Breast epithelium (tissue), 4 donors: ENCODE measurements around the gene NADK. TPM values are rescaled to one million over a fixed set of nuclear protein-coding genes. Genes with fewer than 3 reads are reported as not detected.

ENCODE experiments used
- DNase-seq, 2 donors: peaks; one replicate each; pipeline ENCODE4 v3.0.0-alpha.2; 2019; ENCODE audit warnings: low spot score in 2 of 2
- H3K27ac ChIP-seq, 2 donors: fragments of 200-600 bp; sonication (generic) in 1 of 2; one replicate each; pipeline ENCODE4 v1.5.1; 2016 to 2019; ENCODE audit warnings: mild to moderate bottlenecking in 1 of 2
- H3K27me3 ChIP-seq, 2 donors: fragments of 200-600 bp; sonication (generic) in 1 of 2; one replicate each; pipeline versions ENCODE4 v1.5.1 to v1.6.0; 2017 to 2019; ENCODE audit warnings: control low read depth in 1 of 2, mild to moderate bottlenecking in 1 of 2
- H3K36me3 ChIP-seq: fragments of 200-600 bp; one replicate; pipeline ENCODE4 v1.5.1; 2019
- H3K4me1 ChIP-seq, 2 donors: fragments of 200-600 bp; sonication (generic); one replicate each; pipeline ENCODE4 v1.5.1; 2016 to 2019; ENCODE audit warnings: control low read depth in 1 of 2
- H3K4me3 ChIP-seq, 3 donors: fragments of 200-600 bp; sonication (generic); 1 replicate in 2 of 3; 2 replicates in 1 of 3; pipeline ENCODE4 v1.5.1; 2016 to 2019; ENCODE audit warnings: mild to moderate bottlenecking in 3 of 3, moderate library complexity in 2 of 3
- H3K9me3 ChIP-seq, 2 donors: fragments of 200-600 bp; sonication (generic) in 1 of 2; one replicate each; pipeline ENCODE4 v1.5.1; 2016 to 2019; ENCODE audit warnings: control low read depth in 1 of 2
- CTCF ChIP-seq, 3 donors: fragments of 450-650 bp; IDR thresholded peaks; one replicate each; pipeline ENCODE4 v1.5.1; 2016 to 2017; ENCODE audit warnings: antibody characterized with exemption in 3 of 3, mild to moderate bottlenecking in 3 of 3, moderate library complexity in 3 of 3
- POLR2A ChIP-seq: fragments of 450-650 bp; IDR thresholded peaks from one replicate; pipeline ENCODE4 v1.6.1; 2016; ENCODE audit warnings: antibody characterized with exemption, mild to moderate bottlenecking, moderate library complexity
- POLR2AphosphoS5 ChIP-seq, 3 donors: sonication (generic); formaldehyde crosslinking; IDR thresholded peaks; one replicate each; pipeline ENCODE4 v1.6.1; 2017; ENCODE audit warnings: antibody characterized with exemption in 3 of 3
- intact Hi-C: fragments of 100-400 bp; cut with DNase I; formaldehyde crosslinking; loops from one replicate; pipeline ENCODE4 v1.15.1; 2023; ENCODE audit warnings: low total_unique reads
- total RNA-seq, 3 donors: library from RNA; depleted of rRNA; stranded (reverse); fragments of >200 nt; gene quantifications; one replicate each; pipeline ENCODE4 v1.1.0, GENCODE V29; 2016

NADK gene
- total RNA-seq, 3 donors from 2014 or later: 71.1 to 89.1 (median 87.4) TPM

DNA sequence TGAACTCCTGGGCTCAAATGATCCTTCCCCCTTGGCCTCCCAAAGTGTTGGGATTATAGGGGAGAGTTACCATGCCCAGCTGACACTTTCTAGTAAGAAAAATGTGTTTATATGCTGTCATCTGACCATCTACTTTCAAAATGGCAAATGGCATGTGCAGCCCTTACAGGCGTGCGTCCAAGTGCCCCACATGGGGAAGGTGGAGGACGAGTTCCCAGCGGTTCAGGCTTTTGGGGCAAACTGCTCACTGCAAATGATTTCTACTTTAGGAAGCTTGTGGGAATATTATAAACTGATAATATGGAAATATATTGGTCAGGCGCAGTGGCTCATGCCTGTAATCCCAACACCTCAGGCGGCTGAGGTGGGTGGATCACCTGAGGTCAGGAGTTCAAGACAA is 41.5 kb upstream of the NADK start:
- H3K27ac ChIP-seq: no peak overlapping the region
- no peak overlapping the region for H3K4me3 ChIP-seq
- no peaks in the 10 kb centered on the region for H3K27me3 ChIP-seq
- H3K36me3 ChIP-seq: no peaks in the 10 kb centered on the region
- intact Hi-C loops: no loop called here
- H3K4me1 ChIP-seq: no peaks in the 10 kb centered on the region
- TF ChIP-seq POLR2A: no peak
- no peak for TF ChIP-seq CTCF (IDR thresholded peaks at IDR 0.05)
- TF ChIP-seq POLR2AphosphoS5 (IDR thresholded peaks at IDR 0.05): no peak
- no peaks in the 10 kb centered on the region for H3K9me3 ChIP-seq
- DNase-seq: no peak

- no peaks in the 10 kb centered on the region for H3K4me1 ChIP-seq
- no peak for DNase-seq
- TF ChIP-seq POLR2AphosphoS5 (IDR thresholded peaks at IDR 0.05) (no peak), CTCF (IDR thresholded peaks at IDR 0.05) (no peak), POLR2A (no peak)
- H3K27ac ChIP-seq: no peak overlapping the region
- no peaks in the 10 kb centered on the region for H3K27me3 ChIP-seq
- no peak overlapping the region for H3K4me3 ChIP-seq
- intact Hi-C loops: no loop called here
- H3K9me3 ChIP-seq: no peaks in the 10 kb centered on the region
- no peaks in the 10 kb centered on the region for H3K36me3 ChIP-seq
Observed at GRCh38 chr1:1817221-1817620, 39.0 kb upstream of the NADK start.

GRCh38 chr1:1815606-1816281 is 37.5 kb upstream of the NADK start:
- Histone ChIP-seq H3K27ac (no peak overlapping the region), H3K4me3 (no peak overlapping the region), H3K27me3 (no peaks in the 10 kb centered on the region), H3K36me3 (no peaks in the 10 kb centered on the region), H3K9me3 (no peaks in the 10 kb centered on the region), H3K4me1 (no peaks in the 10 kb centered on the region)
- TF ChIP-seq POLR2AphosphoS5 (IDR thresholded peaks at IDR 0.05) (no peak), CTCF (IDR thresholded peaks at IDR 0.05) (no peak), POLR2A (no peak)
- DNase-seq: no peak
- intact Hi-C loops: no loop called here

- Histone ChIP-seq H3K27ac (no peak overlapping the region), H3K4me1 (no peaks in the 10 kb centered on the region), H3K36me3 (no peaks in the 10 kb centered on the region), H3K27me3 (no peaks in the 10 kb centered on the region), H3K4me3 (no peak overlapping the region), H3K9me3 (no peaks in the 10 kb centered on the region)
- TF ChIP-seq POLR2A: no peak
- no peak for TF ChIP-seq POLR2AphosphoS5 (IDR thresholded peaks at IDR 0.05)
- TF ChIP-seq CTCF (IDR thresholded peaks at IDR 0.05): no peak
- DNase-seq: no peak
- intact Hi-C loops: no loop called here
Observed at GRCh38 chr1:1809489-1809888, 31.2 kb upstream of the NADK start.

DNA sequence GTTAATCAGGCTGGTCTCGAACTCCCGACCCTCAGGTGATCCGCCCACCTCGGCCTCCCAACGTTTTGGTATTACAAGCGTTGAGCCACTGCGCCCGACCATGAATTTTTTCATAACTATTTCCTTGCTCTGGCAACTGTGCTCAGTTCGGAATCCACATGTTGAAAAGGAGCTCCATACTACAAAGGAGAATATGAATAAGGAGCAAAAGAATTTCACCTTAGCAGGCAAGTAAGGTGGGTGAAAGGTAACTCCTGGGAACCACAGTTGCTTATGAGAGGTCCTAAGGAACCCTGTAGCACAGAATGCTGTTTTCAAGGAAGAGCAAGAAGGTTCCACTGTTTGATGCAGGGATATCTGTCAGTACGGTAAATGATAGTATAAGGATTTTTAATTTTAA is 29.9 kb upstream of the NADK start:
- H3K36me3 ChIP-seq: no peaks in the 10 kb centered on the region
- no peak overlapping the region for H3K4me3 ChIP-seq
- no peak overlapping the region for H3K27ac ChIP-seq
- no peaks in the 10 kb centered on the region for H3K9me3 ChIP-seq
- intact Hi-C loops: no loop called here
- no peak for DNase-seq
- no peaks in the 10 kb centered on the region for H3K4me1 ChIP-seq
- no peaks in the 10 kb centered on the region for H3K27me3 ChIP-seq
- no peak for TF ChIP-seq CTCF (IDR thresholded peaks at IDR 0.05)
- no peak for TF ChIP-seq POLR2AphosphoS5 (IDR thresholded peaks at IDR 0.05)
